ENCODE results near the gene SMC3. TPM values are rescaled to one million over a fixed set of nuclear protein-coding genes. Genes with fewer than 3 reads are reported as not detected.

SMC3 gene
- total and polyA plus RNA-seq, 4 donors, result 7.2 to 26.4 (median 18.1) TPM

DNA sequence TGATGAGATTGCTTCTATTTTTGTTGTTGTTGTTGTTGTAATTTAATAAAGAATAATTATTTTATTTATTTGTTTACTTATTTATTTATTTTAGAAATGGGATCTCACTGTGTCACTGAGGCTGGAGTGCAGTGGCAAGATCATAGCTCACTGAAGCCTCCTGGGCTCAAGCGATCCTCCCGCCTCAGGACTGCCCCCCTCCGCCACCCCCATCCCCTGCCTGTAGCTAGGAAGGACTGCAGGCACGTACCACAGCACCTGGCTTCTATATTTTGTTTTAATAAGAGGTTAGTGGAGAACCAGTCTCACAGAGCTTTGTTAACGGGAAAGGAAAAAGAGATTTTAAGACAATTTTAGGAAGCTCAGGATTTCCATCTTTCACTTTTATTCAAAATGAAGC lies 19.5 kb upstream of the SMC3 start:
- no peaks in the 10 kb centered on the region for H3K36me3 ChIP-seq (ENCODE audit: control insufficient read depth in 4 of 4, insufficient read depth in 3 of 4, low read depth in 1 of 4, low read length in 3 of 4)
- TF ChIP-seq HNF4G (IDR thresholded peaks at IDR 0.05) (no peak), RAD21 (IDR thresholded peaks at IDR 0.05) (no peak), NR2F2 (IDR thresholded peaks at IDR 0.05) (no peak), GABPA (IDR thresholded peaks at IDR 0.05 in 1 of 2, conservative IDR thresholded peaks at IDR 0.05 in 1 of 2) (no peak), RXRA (IDR thresholded peaks at IDR 0.05) (no peak)
- H3K27me3 ChIP-seq (ENCODE audit: control insufficient read depth in 4 of 4, insufficient read depth in 4 of 4, low read length in 3 of 4), result no peaks in the 10 kb centered on the region
- WGBS, result 59% methylated on average over 5 of the region's 5 CpGs
- H3K9me3 ChIP-seq (ENCODE audit: control insufficient read depth in 4 of 4, low read length in 3 of 4), result no peaks in the 10 kb centered on the region
- H3K4me3 ChIP-seq (ENCODE audit: low read depth in 1 of 3, low read length in 3 of 3), result no peak overlapping the region
- DNase-seq (ENCODE audit: low spot score), result no peak
- no peak overlapping the region for H3K9ac ChIP-seq (ENCODE audit: low read depth in 1 of 2, low read length in 2 of 2)
- peaks cover 0 to 5% (median 2%) of the 10 kb centered on the region in 4 donors for H3K4me1 ChIP-seq (ENCODE audit: control insufficient read depth in 4 of 4, insufficient read depth in 4 of 4, low read length in 3 of 4)
- H3K27ac ChIP-seq (ENCODE audit: low read depth in 1 of 2, low read length in 2 of 2), result no peak overlapping the region

DNA sequence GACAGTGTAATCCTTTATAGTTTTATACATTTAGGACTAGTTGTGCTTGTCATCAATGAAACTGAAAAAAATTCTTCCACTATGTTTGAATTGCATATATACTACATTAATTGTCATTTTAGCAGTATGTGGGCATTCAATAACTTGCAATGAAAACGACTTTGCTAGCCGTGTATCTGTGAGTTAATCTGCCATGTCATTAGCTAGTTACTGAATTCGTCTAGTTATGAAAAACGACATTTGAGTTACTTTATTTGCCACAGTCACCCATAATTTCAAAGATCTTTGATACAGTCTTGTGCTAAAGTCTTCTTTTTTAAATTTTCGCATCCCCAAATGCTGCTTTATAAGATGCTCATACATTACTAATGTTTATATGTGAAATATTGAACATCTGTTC lies 18.3 kb upstream of the SMC3 start:
- DNase-seq (ENCODE audit: low spot score), result no peak
- H3K9ac ChIP-seq (ENCODE audit: low read depth in 1 of 2, low read length in 2 of 2), result no peak overlapping the region
- WGBS, result 79% methylated on average over 5 of the region's 5 CpGs

More for the DNA sequence above, 18.3 kb upstream of the SMC3 start:
- H3K36me3 ChIP-seq (ENCODE audit: control insufficient read depth in 4 of 4, insufficient read depth in 3 of 4, low read depth in 1 of 4, low read length in 3 of 4), result no peaks in the 10 kb centered on the region
- peaks cover 0 to 5% (median 2%) of the 10 kb centered on the region in 4 donors for H3K4me1 ChIP-seq (ENCODE audit: control insufficient read depth in 4 of 4, insufficient read depth in 4 of 4, low read length in 3 of 4)
- no peak overlapping the region for H3K27ac ChIP-seq (ENCODE audit: low read depth in 1 of 2, low read length in 2 of 2)
- no peak for TF ChIP-seq GABPA (IDR thresholded peaks at IDR 0.05 in 1 of 2, conservative IDR thresholded peaks at IDR 0.05 in 1 of 2)
- TF ChIP-seq, protein P1, sequence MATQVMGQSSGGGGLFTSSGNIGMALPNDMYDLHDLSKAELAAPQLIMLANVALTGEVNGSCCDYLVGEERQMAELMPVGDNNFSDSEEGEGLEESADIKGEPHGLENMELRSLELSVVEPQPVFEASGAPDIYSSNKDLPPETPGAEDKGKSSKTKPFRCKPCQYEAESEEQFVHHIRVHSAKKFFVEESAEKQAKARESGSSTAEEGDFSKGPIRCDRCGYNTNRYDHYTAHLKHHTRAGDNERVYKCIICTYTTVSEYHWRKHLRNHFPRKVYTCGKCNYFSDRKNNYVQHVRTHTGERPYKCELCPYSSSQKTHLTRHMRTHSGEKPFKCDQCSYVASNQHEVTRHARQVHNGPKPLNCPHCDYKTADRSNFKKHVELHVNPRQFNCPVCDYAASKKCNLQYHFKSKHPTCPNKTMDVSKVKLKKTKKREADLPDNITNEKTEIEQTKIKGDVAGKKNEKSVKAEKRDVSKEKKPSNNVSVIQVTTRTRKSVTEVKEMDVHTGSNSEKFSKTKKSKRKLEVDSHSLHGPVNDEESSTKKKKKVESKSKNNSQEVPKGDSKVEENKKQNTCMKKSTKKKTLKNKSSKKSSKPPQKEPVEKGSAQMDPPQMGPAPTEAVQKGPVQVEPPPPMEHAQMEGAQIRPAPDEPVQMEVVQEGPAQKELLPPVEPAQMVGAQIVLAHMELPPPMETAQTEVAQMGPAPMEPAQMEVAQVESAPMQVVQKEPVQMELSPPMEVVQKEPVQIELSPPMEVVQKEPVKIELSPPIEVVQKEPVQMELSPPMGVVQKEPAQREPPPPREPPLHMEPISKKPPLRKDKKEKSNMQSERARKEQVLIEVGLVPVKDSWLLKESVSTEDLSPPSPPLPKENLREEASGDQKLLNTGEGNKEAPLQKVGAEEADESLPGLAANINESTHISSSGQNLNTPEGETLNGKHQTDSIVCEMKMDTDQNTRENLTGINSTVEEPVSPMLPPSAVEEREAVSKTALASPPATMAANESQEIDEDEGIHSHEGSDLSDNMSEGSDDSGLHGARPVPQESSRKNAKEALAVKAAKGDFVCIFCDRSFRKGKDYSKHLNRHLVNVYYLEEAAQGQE (IDR thresholded peaks at IDR 0.05), result no peak
- TF ChIP-seq, protein P2, sequence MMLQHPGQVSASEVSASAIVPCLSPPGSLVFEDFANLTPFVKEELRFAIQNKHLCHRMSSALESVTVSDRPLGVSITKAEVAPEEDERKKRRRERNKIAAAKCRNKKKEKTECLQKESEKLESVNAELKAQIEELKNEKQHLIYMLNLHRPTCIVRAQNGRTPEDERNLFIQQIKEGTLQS (IDR thresholded peaks at IDR 0.05), result no peak
- TF ChIP-seq YY1 (IDR thresholded peaks at IDR 0.05), result no peak
- TF ChIP-seq RXRA (IDR thresholded peaks at IDR 0.05), result no peak
- no peak for TF ChIP-seq TAF1 (conservative IDR thresholded peaks at IDR 0.05)
- TF ChIP-seq FOXA1 (IDR thresholded peaks at IDR 0.05), result no peak
- no peak for TF ChIP-seq HNF4G (IDR thresholded peaks at IDR 0.05)
- TF ChIP-seq, protein P3, sequence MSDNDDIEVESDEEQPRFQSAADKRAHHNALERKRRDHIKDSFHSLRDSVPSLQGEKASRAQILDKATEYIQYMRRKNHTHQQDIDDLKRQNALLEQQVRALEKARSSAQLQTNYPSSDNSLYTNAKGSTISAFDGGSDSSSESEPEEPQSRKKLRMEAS (IDR thresholded peaks at IDR 0.05), result no peak
- no peak for TF ChIP-seq FOXA2 (IDR thresholded peaks at IDR 0.05)
- TF ChIP-seq HNF4A (conservative IDR thresholded peaks at IDR 0.05), result no peak
- TF ChIP-seq, protein P4, sequence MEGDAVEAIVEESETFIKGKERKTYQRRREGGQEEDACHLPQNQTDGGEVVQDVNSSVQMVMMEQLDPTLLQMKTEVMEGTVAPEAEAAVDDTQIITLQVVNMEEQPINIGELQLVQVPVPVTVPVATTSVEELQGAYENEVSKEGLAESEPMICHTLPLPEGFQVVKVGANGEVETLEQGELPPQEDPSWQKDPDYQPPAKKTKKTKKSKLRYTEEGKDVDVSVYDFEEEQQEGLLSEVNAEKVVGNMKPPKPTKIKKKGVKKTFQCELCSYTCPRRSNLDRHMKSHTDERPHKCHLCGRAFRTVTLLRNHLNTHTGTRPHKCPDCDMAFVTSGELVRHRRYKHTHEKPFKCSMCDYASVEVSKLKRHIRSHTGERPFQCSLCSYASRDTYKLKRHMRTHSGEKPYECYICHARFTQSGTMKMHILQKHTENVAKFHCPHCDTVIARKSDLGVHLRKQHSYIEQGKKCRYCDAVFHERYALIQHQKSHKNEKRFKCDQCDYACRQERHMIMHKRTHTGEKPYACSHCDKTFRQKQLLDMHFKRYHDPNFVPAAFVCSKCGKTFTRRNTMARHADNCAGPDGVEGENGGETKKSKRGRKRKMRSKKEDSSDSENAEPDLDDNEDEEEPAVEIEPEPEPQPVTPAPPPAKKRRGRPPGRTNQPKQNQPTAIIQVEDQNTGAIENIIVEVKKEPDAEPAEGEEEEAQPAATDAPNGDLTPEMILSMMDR (IDR thresholded peaks at IDR 0.05; ENCODE audit: low read depth, low read length, missing input control), result no peak
- TF ChIP-seq, protein P5, sequence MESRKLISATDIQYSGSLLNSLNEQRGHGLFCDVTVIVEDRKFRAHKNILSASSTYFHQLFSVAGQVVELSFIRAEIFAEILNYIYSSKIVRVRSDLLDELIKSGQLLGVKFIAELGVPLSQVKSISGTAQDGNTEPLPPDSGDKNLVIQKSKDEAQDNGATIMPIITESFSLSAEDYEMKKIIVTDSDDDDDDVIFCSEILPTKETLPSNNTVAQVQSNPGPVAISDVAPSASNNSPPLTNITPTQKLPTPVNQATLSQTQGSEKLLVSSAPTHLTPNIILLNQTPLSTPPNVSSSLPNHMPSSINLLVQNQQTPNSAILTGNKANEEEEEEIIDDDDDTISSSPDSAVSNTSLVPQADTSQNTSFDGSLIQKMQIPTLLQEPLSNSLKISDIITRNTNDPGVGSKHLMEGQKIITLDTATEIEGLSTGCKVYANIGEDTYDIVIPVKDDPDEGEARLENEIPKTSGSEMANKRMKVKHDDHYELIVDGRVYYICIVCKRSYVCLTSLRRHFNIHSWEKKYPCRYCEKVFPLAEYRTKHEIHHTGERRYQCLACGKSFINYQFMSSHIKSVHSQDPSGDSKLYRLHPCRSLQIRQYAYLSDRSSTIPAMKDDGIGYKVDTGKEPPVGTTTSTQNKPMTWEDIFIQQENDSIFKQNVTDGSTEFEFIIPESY (IDR thresholded peaks at IDR 0.05), result no peak
- TF ChIP-seq SP1 (IDR thresholded peaks at IDR 0.05), result no peak
- no peak for TF ChIP-seq EGR1 (IDR thresholded peaks at IDR 0.05; ENCODE audit: low read depth in 2 of 2)
- no peaks in the 10 kb centered on the region for H3K27me3 ChIP-seq (ENCODE audit: control insufficient read depth in 4 of 4, insufficient read depth in 4 of 4, low read length in 3 of 4)
- no peaks in the 10 kb centered on the region for H3K9me3 ChIP-seq (ENCODE audit: control insufficient read depth in 4 of 4, low read length in 3 of 4)
- H3K4me3 ChIP-seq (ENCODE audit: low read depth in 1 of 3, low read length in 3 of 3), result no peak overlapping the region
